Keratinocyte (primary cell): ENCODE measurements around the gene ADCY5. TPM values are rescaled to one million over a fixed set of nuclear protein-coding genes. Genes with fewer than 3 reads are reported as not detected.

Experiments used
- DNase-seq: peaks from one replicate; pipeline ENCODE4 v3.0.0-alpha.2; 2011; ENCODE audit warnings: low read depth, missing footprints, low spot score
- FAIRE-seq: peaks from 2 replicates; lab custom pipeline; 2011; peaks lifted over from hg19 to GRCh38; lab: Jason Lieb, UNC
- H2AFZ ChIP-seq: 2 replicates; pipeline ENCODE4 v1.6.0; 2012; ENCODE audit warnings: low read length, control low read depth, inconsistent platforms; ENCODE audit not compliant: control insufficient read depth
- H3K27ac ChIP-seq: 2 replicates; pipeline ENCODE4 v1.5.1; 2011; ENCODE audit warnings: low read length; ENCODE audit not compliant: control insufficient read depth, insufficient read depth
- H3K27me3 ChIP-seq: 3 replicates; pipeline ENCODE4 v1.6.0; 2011; ENCODE audit warnings: low read length; ENCODE audit not compliant: control insufficient read depth, insufficient read depth; ENCODE audit errors: extremely low read depth
- H3K36me3 ChIP-seq, 2 experiments: 2 replicates in 1 of 2; 3 replicates in 1 of 2; pipeline ENCODE4 v1.5.1; 2011; ENCODE audit warnings: low read length in 2 of 2, mild to moderate bottlenecking in 1 of 2; ENCODE audit not compliant: control insufficient read depth in 2 of 2, insufficient read depth in 2 of 2; ENCODE audit errors: extremely low read depth in 1 of 2
- H3K4me1 ChIP-seq: 3 replicates; pipeline ENCODE4 v1.5.1; 2011; ENCODE audit warnings: low read length; ENCODE audit not compliant: control insufficient read depth, insufficient read depth; ENCODE audit errors: extremely low read depth
- H3K4me2 ChIP-seq: 3 replicates; pipeline ENCODE4 v1.6.0; 2011; ENCODE audit warnings: low read depth, low read length; ENCODE audit not compliant: control insufficient read depth, insufficient read depth; ENCODE audit errors: extremely low read depth
- H3K4me3 ChIP-seq, 3 experiments: fragments of 200-600 bp in 1 of 3; sonication (generic) in 1 of 3; 2 replicates in 2 of 3; 3 replicates in 1 of 3; pipeline ENCODE4 v1.5.1; 2011 to 2016; ENCODE audit warnings: low read length in 3 of 3, mild to moderate bottlenecking in 3 of 3, control low read depth in 2 of 3, inconsistent platforms in 1 of 3, low read depth in 1 of 3, mixed read lengths in 1 of 3, mixed run types in 1 of 3, moderate library complexity in 1 of 3; ENCODE audit not compliant: control insufficient read depth in 2 of 3, insufficient read depth in 2 of 3; ENCODE audit errors: extremely low read depth in 1 of 3
- H3K79me2 ChIP-seq: 2 replicates; pipeline ENCODE4 v1.6.0; 2012; ENCODE audit warnings: low read length; ENCODE audit not compliant: control insufficient read depth, insufficient read depth
- H3K9ac ChIP-seq: 3 replicates; pipeline ENCODE4 v1.6.0; 2011; ENCODE audit warnings: low read length; ENCODE audit not compliant: control insufficient read depth, insufficient read depth; ENCODE audit errors: extremely low read depth
- H3K9me1 ChIP-seq: 3 replicates; pipeline ENCODE4 v1.6.0; 2011; ENCODE audit warnings: low read length; ENCODE audit not compliant: control insufficient read depth, insufficient read depth; ENCODE audit errors: extremely low read depth
- H3K9me3 ChIP-seq: 2 replicates; pipeline ENCODE4 v1.5.1; 2012; ENCODE audit warnings: low read depth, low read length; ENCODE audit not compliant: control insufficient read depth
- H4K20me1 ChIP-seq: 3 replicates; pipeline ENCODE4 v1.6.0; 2011; ENCODE audit warnings: low read length; ENCODE audit not compliant: control insufficient read depth, insufficient read depth; ENCODE audit errors: extremely low read depth
- CTCF ChIP-seq, 3 experiments: IDR thresholded peaks in 1 of 3; conservative IDR thresholded peaks in 1 of 3; optimal IDR thresholded peaks in 1 of 3; 2 replicates in 2 of 3; 3 replicates in 1 of 3; pipeline versions ENCODE3 to v1.5.1; 2011; ENCODE audit warnings: low read length in 3 of 3, mild to moderate bottlenecking in 3 of 3, moderate library complexity in 2 of 3, control low read depth in 1 of 3, inconsistent platforms in 1 of 3; ENCODE audit not compliant: insufficient read depth in 2 of 3; ENCODE audit errors: extremely low read depth in 1 of 3
- EZH2 ChIP-seq: IDR thresholded peaks from one replicate; pipeline ENCODE4 v1.6.1; 2012; ENCODE audit warnings: inconsistent platforms, mild to moderate bottlenecking, low read length, moderate library complexity
- dilution Hi-C: fragments of 300-500 bp; cut with MboI; formaldehyde crosslinking; loops from one replicate; pipeline ENCODE4 v1.7.0; 2020; ENCODE audit warnings: low sequenced_read_pairs; ENCODE audit not compliant: extremely low pct_ligation_motif_present
- polyA plus RNA-seq, 5 experiments: library from polyadenylated mRNA; depleted of rRNA in 3 of 5; stranded (reverse) in 3 of 5; stranded (forward) in 1 of 5; unstranded in 1 of 5; fragments of >200 nt; gene quantifications; 1 replicate in 1 of 5; 2 replicates in 3 of 5; 3 replicates in 1 of 5; pipeline versions ENCODE4 v1.2.1 to v1.2.3, GENCODE V29; 2011 to 2012; ENCODE audit warnings: missing spikeins in 2 of 5, low read depth in 1 of 5, low replicate concordance in 1 of 5

The ADCY5 gene
- polyA plus RNA-seq, 1 donor (not counting 4 experiments of a cell fraction or from before 2014, with no cell fraction given), result not detected

- Histone ChIP-seq H3K79me2 (no peaks in the 10 kb centered on the region), H3K4me1 (no peaks in the 10 kb centered on the region), H3K36me3 (no peaks in the 10 kb centered on the region), H3K9me1 (no peaks in the 10 kb centered on the region), H3K9me3 (no peaks in the 10 kb centered on the region), H3K9ac (no peak overlapping the region), H4K20me1 (peaks cover 2% of the 10 kb centered on the region), H2AFZ (no peak overlapping the region), H3K27ac (no peak overlapping the region), H3K4me2 (no peak overlapping the region), H3K27me3 (peaks cover 7% of the 10 kb centered on the region), H3K4me3 (no peak overlapping the region)
- TF ChIP-seq EZH2 (no peak), CTCF (optimal IDR thresholded peaks at IDR 0.05 in 1 of 3, IDR thresholded peaks at IDR 0.05 in 1 of 3, conservative IDR thresholded peaks at IDR 0.05 in 1 of 3; ENCODE audit: extremely low read depth in 1 of 3, insufficient read depth in 2 of 3, low read length in 3 of 3) (no peak)
- dilution Hi-C loops, result no loop called here
- no peak for FAIRE-seq
- no peak for DNase-seq
These were observed 161.6 kb downstream of the ADCY5 start for GRCh38 chr3:123287051-123287961.

GRCh38 chr3:123286308-123287023 is 162.4 kb downstream of the ADCY5 start:
- H3K79me2 ChIP-seq, result no peaks in the 10 kb centered on the region
- peak; percentile 67 for FAIRE-seq
- H3K9ac ChIP-seq, result no peak overlapping the region

More at GRCh38 chr3:123286308-123287023, 162.4 kb downstream of the ADCY5 start:
- H3K27ac ChIP-seq, result no peak overlapping the region
- no peaks in the 10 kb centered on the region for H3K9me3 ChIP-seq
- H4K20me1 ChIP-seq, result peaks cover 2% of the 10 kb centered on the region
- dilution Hi-C loops, result no loop called here
- no peaks in the 10 kb centered on the region for H3K36me3 ChIP-seq
- TF ChIP-seq EZH2 (no peak), CTCF (optimal IDR thresholded peaks at IDR 0.05 in 1 of 3, IDR thresholded peaks at IDR 0.05 in 1 of 3, conservative IDR thresholded peaks at IDR 0.05 in 1 of 3; ENCODE audit: extremely low read depth in 1 of 3, insufficient read depth in 2 of 3, low read length in 3 of 3) (peak; percentile 84 to 94 (median 86))
- H3K4me2 ChIP-seq, result no peak overlapping the region
- no peak overlapping the region for H2AFZ ChIP-seq
- peaks cover 7% of the 10 kb centered on the region for H3K27me3 ChIP-seq
- H3K4me3 ChIP-seq, result no peak overlapping the region
- no peak for DNase-seq
- H3K4me1 ChIP-seq, result no peaks in the 10 kb centered on the region
- no peaks in the 10 kb centered on the region for H3K9me1 ChIP-seq
